ENCODE results near the gene CSNK1G2. TPM values are rescaled to one million over a fixed set of nuclear protein-coding genes. Genes with fewer than 3 reads are reported as not detected.

CSNK1G2 gene
- total and polyA plus RNA-seq, 2 of the 13 experiments (the other 11 are each of a cell fraction or from before 2014, with no cell fraction given): 53.8 to 72.5 TPM

GRCh38 chr19:1935484-1936208 lies 5.3 kb upstream of the CSNK1G2 start (continued):
- 0 out of 2 replicates have a peak, but pooled peaks have one; percentile 23 for TF ChIP-seq BCL3 (CRISPR knock-in tag; IDR thresholded peaks at IDR 0.05)
- no peak for TF ChIP-seq ZNF317 (CRISPR knock-in tag; IDR thresholded peaks at IDR 0.05)
- no peak for TF ChIP-seq ZNF18 (CRISPR knock-in tag; IDR thresholded peaks at IDR 0.05; ENCODE audit: insufficient replicate concordance)
- no peak for TF ChIP-seq PRMT3 (CRISPR knock-in tag; IDR thresholded peaks at IDR 0.05; ENCODE audit: borderline replicate concordance, low read depth)
- TF ChIP-seq ZNF274 (CRISPR knock-in tag; IDR thresholded peaks at IDR 0.05): 0 out of 2 replicates have a peak, but pooled peaks have one; percentile 67
- TF ChIP-seq GATAD2A (CRISPR knock-in tag; IDR thresholded peaks at IDR 0.05): peak; percentile 51; the same call in 1 of the 2 replicates
- peak; percentile 80 for TF ChIP-seq CBX5 (CRISPR knock-in tag; IDR thresholded peaks at IDR 0.05; ENCODE audit: borderline replicate concordance)
- no peak for TF ChIP-seq RARG (CRISPR knock-in tag; IDR thresholded peaks at IDR 0.05; ENCODE audit: low read depth)
- no peak for TF ChIP-seq U2AF2 (IDR thresholded peaks at IDR 0.05; ENCODE audit: low read depth, low read length)
- TF ChIP-seq HDAC2 (CRISPR knock-in tag; IDR thresholded peaks at IDR 0.05): peak; percentile 42; the same call in 1 of the 2 replicates
- TF ChIP-seq CREB1 (IDR thresholded peaks at IDR 0.05): peak; percentile 1; the same call in 1 of the 2 replicates
- TF ChIP-seq CREB1 (CRISPR knock-in tag; IDR thresholded peaks at IDR 0.05): no peak
- no peak for TF ChIP-seq NFKBIZ (CRISPR knock-in tag; IDR thresholded peaks at IDR 0.05)
- no peak for TF ChIP-seq ISX (CRISPR knock-in tag; conservative IDR thresholded peaks at IDR 0.05)
- TF ChIP-seq KDM2A (CRISPR knock-in tag; IDR thresholded peaks at IDR 0.05; ENCODE audit: borderline replicate concordance, low read depth): no peak
- no peak for TF ChIP-seq ZNF549 (CRISPR knock-in tag; IDR thresholded peaks at IDR 0.05)
- TF ChIP-seq KLF6 (CRISPR knock-in tag; IDR thresholded peaks at IDR 0.05): no peak
- TF ChIP-seq TOPORS (CRISPR knock-in tag; IDR thresholded peaks at IDR 0.05): no peak
- TF ChIP-seq FOXO1 (CRISPR knock-in tag; IDR thresholded peaks at IDR 0.05): no peak
- TF ChIP-seq MYC (CRISPR knock-in tag; IDR thresholded peaks at IDR 0.05; ENCODE audit: borderline replicate concordance): no peak
- no peak for TF ChIP-seq GZF1 (CRISPR knock-in tag; IDR thresholded peaks at IDR 0.05)
- no peak for TF ChIP-seq PREB (CRISPR knock-in tag; IDR thresholded peaks at IDR 0.05)
- TF ChIP-seq ZSCAN22 (CRISPR knock-in tag; IDR thresholded peaks at IDR 0.05): no peak
- TF ChIP-seq ZFP90 (CRISPR knock-in tag; IDR thresholded peaks at IDR 0.05; ENCODE audit: borderline replicate concordance): no peak
- TF ChIP-seq ZNF563 (CRISPR knock-in tag; IDR thresholded peaks at IDR 0.05): no peak
- no peak for TF ChIP-seq PHF20 (CRISPR knock-in tag; IDR thresholded peaks at IDR 0.05)
- TF ChIP-seq ZNF382 (CRISPR knock-in tag; IDR thresholded peaks at IDR 0.05; ENCODE audit: borderline replicate concordance): no peak
